NOMO-1 treated with DMSO at 0.1 percent for 48 hours (cell line): ENCODE measurements around the gene EPHA2.

Experiments used
- DNase-seq: peaks from one replicate; lab custom pipeline; 2025; ENCODE audit not compliant: unreplicated experiment; lab: John Stamatoyannopoulos, UW

The EPHA2 gene

GRCh38 chr1:16151196-16151994, 4.5 kb downstream of the EPHA2 start:
- DNase-seq = no peak

- DNase-seq = no peak
Measured at GRCh38 chr1:16150508-16150907, 5.4 kb downstream of the EPHA2 start.

- no peak for DNase-seq
Measured at GRCh38 chr1:16149702-16150488, 6.0 kb downstream of the EPHA2 start.

DNA sequence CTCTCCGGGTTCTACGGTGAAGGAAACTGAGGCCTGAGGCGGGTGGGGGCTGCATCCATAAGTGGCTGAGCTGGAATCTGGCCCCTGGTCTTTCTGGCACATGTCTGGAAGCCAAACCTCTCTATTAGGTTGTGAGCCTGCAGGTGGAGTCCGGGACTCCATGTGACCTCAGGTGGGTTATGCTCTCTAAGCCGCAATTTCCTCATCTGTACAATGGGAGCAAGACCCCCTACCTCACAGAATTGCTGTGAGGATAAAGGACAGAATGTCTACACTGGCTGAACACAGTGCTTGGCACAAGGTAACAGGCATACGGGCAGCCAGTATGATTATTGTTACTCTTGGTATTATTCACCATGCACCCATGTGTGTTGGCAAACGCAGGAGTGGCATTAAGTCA, 6.7 kb downstream of the EPHA2 start:
- no peak for DNase-seq

GRCh38 chr1:16148329-16149092, 7.4 kb downstream of the EPHA2 start:
- no peak for DNase-seq

DNA sequence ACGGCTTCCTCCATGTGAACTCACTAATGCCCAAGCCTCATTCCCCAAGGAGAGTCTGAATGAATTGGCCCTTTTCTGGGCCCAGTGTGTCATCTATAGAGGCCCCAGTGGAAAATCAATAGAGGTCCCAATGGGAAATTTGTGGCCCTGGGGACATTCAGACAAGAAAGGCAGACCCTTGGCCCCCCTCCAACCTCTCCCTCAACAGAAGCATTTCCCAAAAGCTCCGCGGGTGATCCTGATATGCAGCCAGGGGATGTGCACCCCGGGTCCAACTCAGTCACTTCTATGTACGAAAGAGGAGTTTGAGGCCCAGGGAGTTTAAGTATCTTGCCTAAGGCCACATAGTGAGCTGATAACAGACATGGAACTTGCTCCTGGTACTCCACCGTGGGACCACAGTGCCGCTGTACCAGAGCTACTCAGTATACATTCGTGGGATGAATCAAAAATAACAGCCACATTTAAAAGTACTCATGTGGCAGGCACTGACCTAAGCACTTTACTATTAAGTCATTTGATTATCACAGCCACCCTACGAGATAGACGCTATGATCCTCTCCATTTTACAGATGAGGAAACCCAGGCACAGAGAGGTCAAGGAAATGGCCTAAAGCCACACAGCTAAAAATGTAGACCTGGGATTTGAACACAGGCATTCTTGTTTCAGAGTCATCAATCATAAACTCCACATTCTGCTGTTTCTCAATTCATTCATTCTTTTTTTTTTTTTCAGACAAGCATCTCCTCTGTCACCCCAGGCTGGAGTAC, 8.5 kb downstream of the EPHA2 start:
- DNase-seq = no peak

DNA sequence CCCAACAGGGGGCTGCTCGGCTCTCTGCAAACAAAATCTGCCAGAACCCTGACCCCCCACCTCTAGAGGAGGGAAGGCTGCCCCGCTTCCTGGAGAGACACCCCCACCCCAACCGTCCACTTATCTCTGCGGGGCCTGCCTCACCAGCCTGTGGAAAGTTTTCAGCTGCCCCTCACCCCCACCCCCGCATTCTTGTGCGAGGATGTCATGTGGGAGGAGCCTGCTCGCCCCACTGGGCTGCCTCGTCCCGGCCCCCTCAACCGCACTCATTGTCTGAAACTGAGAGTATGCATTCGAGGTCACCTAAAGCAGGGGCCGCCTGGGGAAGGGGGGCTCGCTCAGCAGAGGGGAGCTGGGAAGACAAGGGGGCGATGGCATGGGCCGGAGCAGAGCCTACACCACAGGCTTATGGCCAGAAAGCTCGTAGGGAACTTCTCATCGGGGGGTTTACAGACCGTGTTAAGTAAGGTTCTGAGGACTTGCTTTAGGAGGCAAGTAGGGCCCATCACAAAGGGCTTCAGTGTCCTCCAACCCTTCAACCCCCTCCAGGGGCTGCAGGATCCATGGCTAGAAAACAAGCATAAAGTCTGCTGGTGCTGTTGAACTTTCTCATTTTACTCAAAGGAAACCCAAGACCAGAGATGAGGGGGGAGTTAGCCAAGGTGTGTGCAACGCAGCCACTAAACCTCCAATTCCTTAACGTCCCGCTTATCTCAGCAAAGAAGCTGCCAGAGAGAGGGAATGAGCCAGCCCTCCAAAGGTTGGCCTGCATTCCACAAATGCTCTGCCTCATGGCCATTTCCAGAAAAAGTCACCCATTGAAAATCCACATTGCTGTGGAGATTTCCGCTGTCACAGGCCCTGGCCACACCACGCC, 9.4 kb downstream of the EPHA2 start:
- DNase-seq = no peak

DNA sequence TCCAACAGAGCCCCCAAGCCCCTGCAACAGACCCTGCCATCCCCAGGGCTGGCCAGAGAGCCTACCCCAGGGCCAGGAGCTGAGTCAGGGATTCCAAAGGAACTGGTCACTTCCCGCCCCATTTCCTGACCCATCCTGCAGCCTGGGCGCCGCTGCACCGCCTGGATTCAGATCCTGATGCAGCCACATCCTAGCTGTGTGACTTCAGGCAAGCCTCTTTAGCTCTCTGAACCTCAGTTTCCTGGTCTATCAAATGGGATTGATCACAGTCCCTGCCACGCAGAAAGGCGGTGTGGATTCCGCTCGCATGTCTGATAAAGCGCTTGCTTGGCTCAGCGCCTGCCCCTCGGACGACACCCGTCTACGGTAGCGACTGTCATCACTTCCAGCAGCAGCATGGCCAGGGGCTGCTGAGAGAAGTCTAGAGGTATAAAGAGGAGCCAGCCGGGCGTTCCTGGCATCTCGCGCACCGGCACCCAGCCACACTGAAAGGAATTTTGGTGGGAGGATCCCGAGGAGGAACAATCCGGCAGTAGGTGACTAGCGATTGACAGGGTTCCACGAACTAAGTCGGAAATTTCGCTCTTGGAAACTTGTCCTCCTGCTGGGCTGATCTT, 10.1 kb downstream of the EPHA2 start:
- no peak for DNase-seq

DNA sequence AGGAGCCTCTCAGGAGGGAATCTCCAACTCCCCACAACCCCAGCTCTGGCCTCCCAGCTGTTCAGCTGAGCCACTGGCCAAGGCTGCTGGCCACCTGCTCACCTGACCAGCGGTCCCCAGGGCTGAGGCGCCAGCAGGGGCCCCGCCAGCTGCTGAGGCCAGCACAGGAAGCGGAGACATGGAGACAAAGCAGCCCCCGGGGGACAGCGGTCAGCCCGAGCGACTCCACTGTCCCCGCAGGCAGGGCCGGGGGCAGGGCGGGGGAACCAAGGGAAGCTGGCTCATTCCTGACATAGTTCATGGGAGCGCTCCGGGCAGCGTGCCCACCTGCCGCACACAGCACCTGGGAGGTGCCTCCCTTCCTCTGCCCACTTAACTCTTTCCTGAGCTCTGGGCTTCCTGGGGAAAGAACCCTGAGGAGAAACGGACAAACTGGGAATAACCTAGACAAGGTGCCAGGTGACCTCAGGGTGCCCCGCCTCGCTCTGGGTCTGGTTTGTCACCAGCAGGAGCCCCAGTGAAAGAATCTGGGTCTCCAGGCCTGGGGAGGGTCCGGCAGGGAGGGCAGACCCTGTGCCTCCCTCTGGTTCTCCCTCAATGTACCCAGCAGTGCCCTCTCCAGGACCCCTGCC, 10.7 kb downstream of the EPHA2 start:
- no peak for DNase-seq

- DNase-seq = no peak
Measured at GRCh38 chr1:16144325-16145029, 11.4 kb downstream of the EPHA2 start.

- no peak for DNase-seq
Measured at GRCh38 chr1:16143566-16144324, 12.1 kb downstream of the EPHA2 start.

GRCh38 chr1:16143005-16143565, 12.8 kb downstream of the EPHA2 start:
- no peak for DNase-seq

GRCh38 chr1:16142383-16142995, 13.4 kb downstream of the EPHA2 start:
- DNase-seq = no peak

- DNase-seq = no peak
Measured at GRCh38 chr1:16141573-16142336, 14.1 kb downstream of the EPHA2 start.

DNA sequence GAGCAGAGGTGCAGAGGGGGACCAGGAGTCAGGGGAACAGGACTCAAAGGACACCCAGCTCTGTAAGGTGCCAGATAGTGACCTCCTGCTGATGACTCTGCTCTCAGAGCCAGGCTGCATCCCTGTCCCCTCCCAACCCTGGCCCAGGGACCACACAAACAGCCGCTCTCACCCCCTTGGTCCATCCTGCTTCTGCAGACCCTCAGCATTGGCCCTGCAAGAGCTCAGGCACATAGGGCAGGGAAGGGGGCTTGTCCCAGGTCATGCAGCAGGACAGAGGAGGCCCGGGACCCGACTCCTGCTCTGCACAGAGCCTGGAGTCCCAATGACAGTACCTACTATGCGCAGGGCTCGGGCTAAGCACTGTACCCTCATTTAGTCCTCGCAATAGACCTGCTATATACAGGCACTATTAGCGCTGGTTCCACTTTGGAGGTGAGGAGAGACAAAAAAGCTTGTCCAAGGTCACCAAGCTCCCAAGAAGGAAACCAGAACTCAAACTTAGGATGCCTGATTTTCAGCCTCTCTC, 15.7 kb downstream of the EPHA2 start:
- DNase-seq = no peak

DNA sequence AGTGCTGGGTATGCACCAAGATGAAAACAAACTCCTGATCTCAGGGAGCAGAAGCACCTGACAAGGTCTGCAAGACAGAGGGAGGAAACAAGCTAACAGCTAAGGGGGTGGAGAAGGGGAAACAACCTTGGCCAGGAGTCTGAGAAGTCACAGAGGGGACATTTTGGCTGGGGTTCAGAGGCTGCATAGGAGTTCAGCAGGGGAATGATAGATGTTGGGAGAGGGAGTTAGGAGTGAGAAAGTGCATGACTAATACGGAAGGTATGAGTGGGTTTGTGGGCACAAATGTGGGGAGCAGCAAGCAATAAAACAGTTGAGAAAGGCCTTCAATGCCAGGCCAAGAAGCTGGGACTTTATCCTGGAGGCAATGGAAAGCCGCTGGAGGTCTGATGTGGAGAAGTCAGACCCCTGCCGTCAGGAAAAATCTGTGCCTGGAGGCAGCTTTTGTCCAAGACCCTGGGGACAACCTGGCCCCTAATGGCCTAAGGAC, 16.4 kb downstream of the EPHA2 start:
- DNase-seq = no peak
